Measurements from ENCODE around the gene CEP350.

CEP350 gene

DNA sequence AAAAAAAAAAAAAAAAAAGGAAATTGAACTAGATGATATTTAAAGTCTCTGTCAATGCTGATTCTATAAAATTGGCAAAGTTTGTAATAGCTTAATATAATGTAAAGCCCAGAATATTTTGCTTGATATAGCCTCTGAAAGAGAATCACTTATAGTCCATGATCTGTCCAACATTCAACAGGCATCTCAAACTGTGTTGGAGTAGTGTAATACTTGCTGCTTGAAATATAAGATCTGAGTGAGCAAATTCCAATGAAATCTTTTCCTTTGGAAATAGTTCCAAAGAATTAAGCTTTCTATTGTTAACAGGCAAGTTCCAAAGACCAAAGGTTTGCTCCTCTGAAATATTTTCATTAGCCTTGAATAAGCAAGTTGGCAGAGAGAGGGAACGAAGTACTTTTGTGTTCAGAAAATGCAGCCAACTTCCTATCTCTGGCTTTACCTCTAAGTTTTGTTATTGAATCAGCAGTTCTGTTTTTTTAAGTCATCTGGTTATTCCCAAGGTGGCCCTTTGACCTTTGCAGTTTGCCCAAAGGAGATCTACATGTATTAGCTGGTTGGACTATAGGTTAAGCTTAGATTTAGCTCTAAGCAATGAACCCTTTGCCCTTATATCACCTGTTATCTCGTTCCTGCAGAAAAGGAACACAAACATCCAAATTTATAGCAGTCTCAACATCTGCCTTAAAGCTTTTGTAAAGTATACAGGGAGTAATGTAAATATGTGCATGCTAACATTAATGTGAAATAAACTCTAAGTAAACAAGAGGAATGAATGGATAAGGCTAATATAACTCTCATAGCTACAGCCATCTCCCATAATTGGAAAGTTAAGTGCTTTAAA lies 24.4 kb upstream of the CEP350 start:
- TF ChIP-seq, protein P1, sequence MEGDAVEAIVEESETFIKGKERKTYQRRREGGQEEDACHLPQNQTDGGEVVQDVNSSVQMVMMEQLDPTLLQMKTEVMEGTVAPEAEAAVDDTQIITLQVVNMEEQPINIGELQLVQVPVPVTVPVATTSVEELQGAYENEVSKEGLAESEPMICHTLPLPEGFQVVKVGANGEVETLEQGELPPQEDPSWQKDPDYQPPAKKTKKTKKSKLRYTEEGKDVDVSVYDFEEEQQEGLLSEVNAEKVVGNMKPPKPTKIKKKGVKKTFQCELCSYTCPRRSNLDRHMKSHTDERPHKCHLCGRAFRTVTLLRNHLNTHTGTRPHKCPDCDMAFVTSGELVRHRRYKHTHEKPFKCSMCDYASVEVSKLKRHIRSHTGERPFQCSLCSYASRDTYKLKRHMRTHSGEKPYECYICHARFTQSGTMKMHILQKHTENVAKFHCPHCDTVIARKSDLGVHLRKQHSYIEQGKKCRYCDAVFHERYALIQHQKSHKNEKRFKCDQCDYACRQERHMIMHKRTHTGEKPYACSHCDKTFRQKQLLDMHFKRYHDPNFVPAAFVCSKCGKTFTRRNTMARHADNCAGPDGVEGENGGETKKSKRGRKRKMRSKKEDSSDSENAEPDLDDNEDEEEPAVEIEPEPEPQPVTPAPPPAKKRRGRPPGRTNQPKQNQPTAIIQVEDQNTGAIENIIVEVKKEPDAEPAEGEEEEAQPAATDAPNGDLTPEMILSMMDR (IDR thresholded peaks at IDR 0.05; ENCODE audit: low read depth, low read length, missing control alignments), result no peak
- no peak overlapping the region for H3K4me3 ChIP-seq (replicated peaks; ENCODE audit: low read depth, low read length)
- no peak for DNase-seq (ENCODE audit: extremely low read depth, low read depth)

- H3K4me3 ChIP-seq (replicated peaks; ENCODE audit: low read depth, low read length), result no peak overlapping the region
- TF ChIP-seq, protein P1 (IDR thresholded peaks at IDR 0.05; ENCODE audit: low read depth, low read length, missing control alignments), result no peak
- DNase-seq (ENCODE audit: extremely low read depth, low read depth), result no peak
Measured at GRCh38 chr1:179930867-179931266, 23.7 kb upstream of the CEP350 start.

DNA sequence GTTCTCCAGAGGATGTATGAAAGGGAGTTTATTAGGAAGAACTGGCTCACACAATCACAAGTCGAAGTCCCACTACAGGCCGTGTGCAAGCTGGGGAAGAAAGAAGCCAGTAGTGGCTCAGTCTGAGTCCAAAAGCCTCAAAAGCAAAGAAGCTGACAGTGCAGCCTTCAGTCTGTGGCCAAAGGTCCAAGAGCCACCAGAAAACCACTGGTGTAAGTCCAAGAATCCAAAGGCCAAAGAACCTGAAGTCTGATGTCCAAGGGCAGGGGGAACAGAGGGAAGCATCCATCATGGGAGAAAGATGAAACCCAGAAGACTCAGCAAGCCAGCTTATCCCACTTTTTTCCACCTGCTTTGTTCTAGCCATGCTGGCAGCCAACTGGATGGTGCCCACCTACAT lies 21.4 kb upstream of the CEP350 start:
- TF ChIP-seq, protein P1 (IDR thresholded peaks at IDR 0.05; ENCODE audit: low read depth, low read length, missing control alignments), result no peak
- H3K4me3 ChIP-seq (replicated peaks; ENCODE audit: low read depth, low read length), result no peak overlapping the region
- DNase-seq (ENCODE audit: extremely low read depth, low read depth), result no peak

GRCh38 chr1:179935909-179936496 lies 18.6 kb upstream of the CEP350 start:
- no peak for DNase-seq (ENCODE audit: extremely low read depth, low read depth)
- TF ChIP-seq, protein P1 (IDR thresholded peaks at IDR 0.05; ENCODE audit: low read depth, low read length, missing control alignments), result no peak
- H3K4me3 ChIP-seq (replicated peaks; ENCODE audit: low read depth, low read length), result no peak overlapping the region

- TF ChIP-seq, protein P1 (IDR thresholded peaks at IDR 0.05; ENCODE audit: low read depth, low read length, missing control alignments), result no peak
- no peak overlapping the region for H3K4me3 ChIP-seq (replicated peaks; ENCODE audit: low read depth, low read length)
- DNase-seq (ENCODE audit: extremely low read depth, low read depth), result no peak
Measured at GRCh38 chr1:179937668-179938254, 16.8 kb upstream of the CEP350 start.

- TF ChIP-seq, protein P1 (IDR thresholded peaks at IDR 0.05; ENCODE audit: low read depth, low read length, missing control alignments), result no peak
- DNase-seq (ENCODE audit: extremely low read depth, low read depth), result no peak
- H3K4me3 ChIP-seq (replicated peaks; ENCODE audit: low read depth, low read length), result no peak overlapping the region
Measured at GRCh38 chr1:179938752-179939151, 15.9 kb upstream of the CEP350 start.

All from HFF-Myc (cell line).